CD8-positive, alpha-beta memory T cell (primary cell): Measurements from ENCODE around the gene SNTG2. TPM values are rescaled to one million over a fixed set of nuclear protein-coding genes. Genes with fewer than 3 reads are reported as not detected.

Source experiments
- CTCF ChIA-PET: fragments of 350-600 bp; sonication (Branson Sonifier 250); formaldehyde crosslinking; loops from one replicate; lab custom pipeline; 2021; ENCODE audit warnings: antibody characterized with exemption; lab: Charles Lee
- POLR2A ChIA-PET: fragments of 350-600 bp; sonication (Branson Sonifier 250); formaldehyde crosslinking; loops from one replicate; lab custom pipeline; 2021; ENCODE audit warnings: antibody characterized with exemption; lab: Charles Lee
- DNase-seq, 5 donors: peaks; one replicate each; pipeline versions ENCODE4 v3.0.0 to v3.0.0-alpha.2; 2020 to 2022; ENCODE audit warnings: mixed read lengths in 1 of 5
- H3K27ac ChIP-seq: one replicate; pipeline ENCODE4 v1.7.0; 2013; ENCODE audit warnings: low read depth, mild to moderate bottlenecking, low read length, moderate library complexity
- H3K27me3 ChIP-seq: 2 replicates; pipeline ENCODE4 v1.7.0; 2013; ENCODE audit warnings: low read length, mild to moderate bottlenecking; ENCODE audit not compliant: insufficient read depth, poor library complexity, severe bottlenecking
- H3K36me3 ChIP-seq: 2 replicates; pipeline ENCODE4 v1.7.0; 2013; ENCODE audit warnings: mild to moderate bottlenecking, low read length, moderate library complexity; ENCODE audit not compliant: insufficient read depth
- H3K4me1 ChIP-seq: 2 replicates; pipeline ENCODE4 v1.7.0; 2013; ENCODE audit warnings: mild to moderate bottlenecking, low read length, moderate library complexity; ENCODE audit not compliant: insufficient read depth
- H3K4me3 ChIP-seq: 2 replicates; pipeline ENCODE4 v1.7.0; 2013; ENCODE audit warnings: mild to moderate bottlenecking, low read length
- H3K9me3 ChIP-seq: 2 replicates; pipeline ENCODE4 v1.7.0; 2013; ENCODE audit warnings: mild to moderate bottlenecking, low read length
- H3K27ac Mint-ChIP-seq, 8 donors: one replicate each; pipeline ENCODE4 v1.8.0; 2020 to 2021; ENCODE audit warnings: mixed read lengths in 8 of 8, mild to moderate bottlenecking in 6 of 8, inconsistent platforms in 3 of 8, moderate library complexity in 3 of 8
- H3K27me3 Mint-ChIP-seq, 2 donors: one replicate each; pipeline ENCODE4 v1.8.0; 2020 to 2021; ENCODE audit warnings: mixed read lengths in 2 of 2, mild to moderate bottlenecking in 1 of 2, moderate library complexity in 1 of 2
- H3K36me3 Mint-ChIP-seq, 3 donors: one replicate each; pipeline ENCODE4 v1.8.0; 2020 to 2021; ENCODE audit warnings: mixed read lengths in 3 of 3, inconsistent platforms in 1 of 3, mild to moderate bottlenecking in 1 of 3
- H3K4me1 Mint-ChIP-seq, 3 donors: one replicate each; pipeline ENCODE4 v1.8.0; 2020 to 2021; ENCODE audit warnings: mixed read lengths in 3 of 3, inconsistent platforms in 1 of 3, mild to moderate bottlenecking in 1 of 3
- H3K4me3 Mint-ChIP-seq, 7 donors: one replicate each; pipeline ENCODE4 v1.8.0; 2020 to 2021; ENCODE audit warnings: mixed read lengths in 7 of 7, mild to moderate bottlenecking in 6 of 7, moderate library complexity in 4 of 7, inconsistent platforms in 2 of 7
- H3K9me3 Mint-ChIP-seq, 5 donors: one replicate each; pipeline ENCODE4 v1.8.0; 2020 to 2022; ENCODE audit warnings: mixed read lengths in 5 of 5, mild to moderate bottlenecking in 3 of 5, moderate library complexity in 2 of 5, inconsistent platforms in 1 of 5
- polyA plus RNA-seq: library from polyadenylated mRNA; unstranded; fragments of 300-500 nt; fragmentation: Illumina TruSeq; gene quantifications from one replicate; pipeline ENCODE4 v1.2.3, GENCODE V29; 2021
- total RNA-seq, 2 experiments: library from RNA; stranded (reverse); gene quantifications; one replicate each; pipeline ENCODE4 v1.2.3, GENCODE V29; 2021

SNTG2 gene
- total and polyA plus RNA-seq, 3 experiments from 2014 or later, result 0.30 to 1.7 (median 1.3) TPM

DNA sequence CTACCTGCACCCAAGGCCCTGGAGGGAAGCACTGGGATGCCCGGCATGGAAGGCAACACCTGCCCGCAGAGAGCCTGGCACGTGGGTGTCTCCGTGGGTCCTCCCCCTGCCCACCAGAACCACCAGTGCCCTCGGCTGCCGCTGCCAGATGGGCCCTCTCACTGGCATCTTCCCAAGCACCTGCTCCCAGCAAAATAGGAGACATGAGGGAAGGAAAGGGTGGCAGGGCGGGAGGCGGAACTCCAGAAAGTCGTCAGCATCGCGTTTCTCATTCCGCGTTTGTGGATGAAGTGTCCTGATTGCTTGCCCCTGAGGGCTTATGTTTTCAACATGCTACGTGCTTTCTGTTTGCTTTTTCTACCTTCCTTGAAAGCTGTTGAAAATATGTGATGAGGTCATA lies 8.8 kb upstream of the SNTG2 start:
- DNase-seq, result no peak
- H3K27ac Mint-ChIP-seq, result no peak overlapping the region
- ChIA-PET CTCF (no interaction called here), POLR2A (no interaction called here)
- Histone ChIP-seq H3K27ac (no peak overlapping the region), H3K4me3 (no peak overlapping the region), H3K27me3 (no peaks in the 10 kb centered on the region), H3K4me1 (peaks cover 4% of the 10 kb centered on the region), H3K36me3 (no peaks in the 10 kb centered on the region), H3K9me3 (no peaks in the 10 kb centered on the region)
- H3K27me3 Mint-ChIP-seq, result peaks cover 3 to 6% of the 10 kb centered on the region in 2 donors
- no peaks in the 10 kb centered on the region for H3K36me3 Mint-ChIP-seq
- H3K9me3 Mint-ChIP-seq, result peaks cover 0 to 10% (median 0%) of the 10 kb centered on the region in 5 donors
- H3K4me1 Mint-ChIP-seq, result peaks cover 14 to 16% (median 15%) of the 10 kb centered on the region in 3 donors
- no peak overlapping the region for H3K4me3 Mint-ChIP-seq

DNA sequence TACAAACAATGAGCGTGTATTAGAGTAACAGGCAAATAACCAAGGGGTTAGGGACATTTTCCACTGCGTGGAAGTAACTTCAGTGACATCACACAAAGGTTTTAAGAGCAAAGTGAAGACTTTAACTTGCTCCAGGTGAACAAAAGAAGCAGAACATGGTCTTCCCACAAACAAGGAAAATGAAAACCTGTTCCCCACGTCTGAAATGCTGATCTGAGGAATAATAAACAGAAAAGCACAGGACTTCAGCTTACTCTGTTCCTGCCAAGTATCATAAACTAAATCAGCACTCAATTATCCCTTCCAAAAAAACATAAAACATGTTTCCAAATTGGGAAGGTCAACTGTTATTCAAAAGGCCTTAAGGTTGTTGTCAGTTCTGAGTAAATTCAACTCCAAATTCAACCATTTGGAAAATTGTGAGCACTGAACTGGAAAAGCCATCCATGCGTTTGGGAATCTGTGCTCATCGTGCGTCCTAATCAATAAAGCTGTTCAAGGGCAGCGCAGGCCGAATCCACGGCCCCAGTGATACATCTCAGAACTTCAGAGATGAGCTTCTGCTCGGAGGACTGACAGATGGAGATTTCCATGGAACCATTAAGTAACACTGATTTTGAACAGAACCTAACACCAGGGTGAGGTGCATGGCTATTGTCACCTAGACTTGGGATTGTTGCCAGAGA lies 7.7 kb upstream of the SNTG2 start:
- no peak overlapping the region for H3K4me3 ChIP-seq
- Mint-ChIP-seq H3K36me3 (no peaks in the 10 kb centered on the region), H3K27me3 (peaks cover 3 to 6% of the 10 kb centered on the region in 2 donors), H3K9me3 (peaks cover 0 to 10% (median 0%) of the 10 kb centered on the region in 5 donors), H3K27ac (no peak overlapping the region), H3K4me3 (no peak overlapping the region), H3K4me1 (peaks cover 14 to 16% (median 15%) of the 10 kb centered on the region in 3 donors)
- H3K27me3 ChIP-seq, result no peaks in the 10 kb centered on the region
- CTCF ChIA-PET, result no interaction called here
- no peak for DNase-seq
- no peak overlapping the region for H3K27ac ChIP-seq
- H3K9me3 ChIP-seq, result no peaks in the 10 kb centered on the region
- POLR2A ChIA-PET, result no interaction called here
- H3K4me1 ChIP-seq, result peaks cover 4% of the 10 kb centered on the region
- no peaks in the 10 kb centered on the region for H3K36me3 ChIP-seq

DNA sequence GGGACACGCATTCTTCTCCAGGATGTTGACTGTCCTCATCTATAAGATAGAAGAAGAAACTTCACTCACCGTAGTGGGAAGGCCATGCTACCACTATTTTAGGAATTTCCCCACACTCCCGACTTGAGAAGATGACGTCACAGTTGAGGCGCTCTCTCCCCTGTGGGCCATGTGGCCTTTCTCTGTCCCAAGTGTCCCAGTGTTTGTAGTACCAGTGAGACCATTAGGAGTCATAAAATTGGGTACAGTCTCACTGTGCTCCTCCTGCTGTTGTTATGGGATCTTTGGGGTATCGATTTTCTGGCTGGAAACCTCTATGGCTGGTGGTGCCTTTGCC lies 7.2 kb upstream of the SNTG2 start:
- H3K4me3 Mint-ChIP-seq, result no peak overlapping the region
- H3K36me3 ChIP-seq, result no peaks in the 10 kb centered on the region
- POLR2A ChIA-PET, result no interaction called here
- CTCF ChIA-PET, result no interaction called here
- H3K9me3 Mint-ChIP-seq, result peaks cover 0 to 10% (median 0%) of the 10 kb centered on the region in 5 donors
- H3K9me3 ChIP-seq, result no peaks in the 10 kb centered on the region
- H3K27me3 ChIP-seq, result no peaks in the 10 kb centered on the region
- no peak overlapping the region for H3K27ac Mint-ChIP-seq
- H3K27ac ChIP-seq, result no peak overlapping the region
- H3K36me3 Mint-ChIP-seq, result no peaks in the 10 kb centered on the region
- H3K4me1 Mint-ChIP-seq, result peaks cover 14 to 16% (median 15%) of the 10 kb centered on the region in 3 donors
- peaks cover 4% of the 10 kb centered on the region for H3K4me1 ChIP-seq
- DNase-seq, result no peak
- H3K4me3 ChIP-seq, result no peak overlapping the region
- H3K27me3 Mint-ChIP-seq, result peaks cover 3 to 6% of the 10 kb centered on the region in 2 donors

DNA sequence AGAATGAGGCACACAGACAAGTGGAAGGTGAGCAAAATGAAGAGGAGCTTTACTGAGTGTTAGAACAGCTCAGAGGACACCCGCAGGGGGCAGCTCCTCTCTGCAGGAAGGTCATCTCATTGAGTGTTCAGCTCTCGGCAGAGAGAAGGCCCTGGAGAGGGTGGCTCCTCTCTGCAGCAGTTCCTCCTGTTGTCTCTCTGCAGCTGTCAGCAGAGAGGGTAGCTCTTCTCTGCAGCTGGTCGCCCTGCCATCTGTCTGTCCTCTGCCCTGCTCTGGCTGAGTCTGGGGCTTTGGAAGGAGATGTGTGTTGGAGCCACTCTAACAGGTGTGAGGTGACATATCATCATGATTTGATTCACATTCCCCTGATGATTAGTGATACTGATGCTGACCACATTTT lies 6.8 kb upstream of the SNTG2 start:
- H3K27me3 Mint-ChIP-seq, result peaks cover 6% of the 10 kb centered on the region in 2 donors
- no peaks in the 10 kb centered on the region for H3K36me3 Mint-ChIP-seq
- H3K27me3 ChIP-seq, result no peaks in the 10 kb centered on the region
- H3K9me3 ChIP-seq, result no peaks in the 10 kb centered on the region
- H3K36me3 ChIP-seq, result no peaks in the 10 kb centered on the region
- peaks cover 14 to 16% (median 15%) of the 10 kb centered on the region in 3 donors for H3K4me1 Mint-ChIP-seq
- H3K4me3 ChIP-seq, result no peak overlapping the region
- ChIA-PET CTCF (no interaction called here), POLR2A (no interaction called here)
- no peak overlapping the region for H3K27ac ChIP-seq
- H3K9me3 Mint-ChIP-seq, result peaks cover 0 to 10% (median 0%) of the 10 kb centered on the region in 5 donors
- no peak overlapping the region for H3K27ac Mint-ChIP-seq
- peaks cover 4% of the 10 kb centered on the region for H3K4me1 ChIP-seq
- DNase-seq, result no peak
- no peak overlapping the region for H3K4me3 Mint-ChIP-seq

DNA sequence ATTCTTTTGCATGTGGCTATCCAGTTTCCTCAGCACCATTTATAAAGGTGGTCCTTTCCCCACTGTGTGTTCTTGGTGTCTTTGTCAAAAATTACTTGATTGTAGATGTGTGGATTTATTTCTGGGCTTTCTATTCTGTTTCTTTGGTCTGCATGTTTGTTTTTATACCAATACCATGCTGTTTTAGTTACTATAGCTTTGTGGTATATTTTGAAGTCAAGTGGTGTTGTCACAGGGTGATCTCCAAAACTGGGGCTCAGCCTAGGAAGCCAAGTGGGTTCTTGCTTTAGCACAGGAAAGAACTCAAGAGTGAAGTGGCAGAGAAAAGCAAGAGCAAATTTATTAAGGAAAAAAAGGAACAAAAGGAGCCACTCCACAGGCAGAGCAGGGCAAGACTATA lies 6.0 kb upstream of the SNTG2 start:
- ChIA-PET CTCF (no interaction called here), POLR2A (no interaction called here)
- no peaks in the 10 kb centered on the region for H3K36me3 ChIP-seq
- no peak overlapping the region for H3K4me3 ChIP-seq
- Mint-ChIP-seq H3K36me3 (peaks cover 0 to 1% (median 0%) of the 10 kb centered on the region in 3 donors), H3K4me1 (peaks cover 21 to 22% (median 21%) of the 10 kb centered on the region in 3 donors), H3K4me3 (no peak overlapping the region), H3K27me3 (peaks cover 14 to 15% of the 10 kb centered on the region in 2 donors), H3K27ac (no peak overlapping the region), H3K9me3 (peaks cover 0 to 10% (median 0%) of the 10 kb centered on the region in 5 donors)
- no peak overlapping the region for H3K27ac ChIP-seq
- H3K9me3 ChIP-seq, result no peaks in the 10 kb centered on the region
- DNase-seq, result no peak
- H3K27me3 ChIP-seq, result no peaks in the 10 kb centered on the region
- peaks cover 4% of the 10 kb centered on the region for H3K4me1 ChIP-seq

DNA sequence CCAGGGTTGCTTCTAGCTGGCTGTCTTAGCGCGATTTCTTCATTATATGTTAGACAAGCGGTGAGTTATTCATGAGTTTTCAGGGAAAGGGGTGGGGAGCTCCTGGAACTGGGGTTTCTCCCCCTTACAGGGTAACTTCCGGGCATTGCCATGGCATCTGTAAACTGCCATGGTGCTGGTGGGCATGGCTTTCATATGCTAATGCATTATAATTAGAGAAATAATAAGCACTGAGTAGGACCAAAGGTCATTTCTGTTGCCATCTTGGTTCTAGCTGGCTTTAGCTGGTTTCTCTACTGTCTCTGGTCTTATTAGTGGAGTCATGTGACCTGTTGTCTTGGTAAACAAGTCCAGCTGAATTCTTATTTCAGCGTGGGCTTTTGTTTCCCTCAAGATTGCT lies 5.5 kb upstream of the SNTG2 start:
- Mint-ChIP-seq H3K36me3 (peaks cover 0 to 1% (median 0%) of the 10 kb centered on the region in 3 donors), H3K27ac (no peak overlapping the region), H3K4me3 (no peak overlapping the region), H3K4me1 (peaks cover 22 to 24% (median 23%) of the 10 kb centered on the region in 3 donors), H3K27me3 (peaks cover 16% of the 10 kb centered on the region in 2 donors), H3K9me3 (peaks cover 0 to 10% (median 0%) of the 10 kb centered on the region in 5 donors)
- DNase-seq, result no peak
- ChIA-PET POLR2A (interaction anchor here (1.0 kb wide), 1 partner anchor 29 kb away, joined by 3 read pairs; no protein-coding TSS in a partner anchor), CTCF (interaction anchor here (1.4 kb wide), 1 partner anchor 9 kb away, joined by 3 read pairs; no protein-coding TSS in a partner anchor)
- Histone ChIP-seq H3K4me1 (peaks cover 4% of the 10 kb centered on the region), H3K4me3 (no peak overlapping the region), H3K36me3 (no peaks in the 10 kb centered on the region), H3K27ac (no peak overlapping the region), H3K9me3 (no peaks in the 10 kb centered on the region), H3K27me3 (no peaks in the 10 kb centered on the region)

DNA sequence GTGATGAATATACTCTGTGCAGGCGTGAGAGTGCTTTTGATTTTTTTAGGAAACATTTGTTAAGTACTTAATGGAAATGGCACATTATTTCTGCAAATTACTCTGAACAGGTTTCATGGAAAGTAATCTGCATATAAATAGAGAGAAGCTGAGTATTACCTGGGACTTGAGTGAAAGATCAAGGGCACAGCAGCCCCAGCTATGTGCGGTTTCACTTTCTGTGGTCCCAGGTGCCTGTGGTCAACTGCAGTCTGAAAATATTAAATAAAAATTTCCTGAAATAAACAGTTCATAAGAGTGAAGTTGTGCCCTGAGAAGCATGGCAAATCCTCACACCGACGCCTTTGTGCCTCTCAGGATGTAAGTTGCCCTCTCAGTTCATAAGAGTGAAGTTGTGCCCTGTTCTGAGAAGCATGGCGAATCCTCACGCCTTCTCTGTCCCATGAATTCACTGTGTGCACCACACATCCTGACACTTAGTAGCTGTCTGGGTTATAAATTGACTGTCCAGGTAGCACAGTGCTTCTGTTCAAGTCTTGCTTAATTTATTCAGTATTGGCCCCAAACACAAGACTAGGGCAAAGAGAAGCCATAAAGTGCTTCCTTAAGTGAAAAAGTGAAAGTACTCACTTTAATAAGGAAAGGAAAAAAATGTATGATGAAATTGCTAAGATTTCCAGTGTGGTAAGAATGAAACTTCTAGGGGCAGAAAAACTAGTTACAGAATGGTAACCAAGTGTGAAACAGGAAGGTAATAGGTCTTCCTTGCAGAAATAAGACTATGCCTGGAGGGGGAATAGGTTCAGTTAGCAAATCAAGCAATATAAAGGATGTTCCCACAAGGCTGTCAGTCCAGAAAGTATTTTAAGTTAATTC lies 4.3 kb upstream of the SNTG2 start:
- H3K4me1 Mint-ChIP-seq, result peaks cover 22 to 24% (median 23%) of the 10 kb centered on the region in 3 donors
- H3K36me3 Mint-ChIP-seq, result peaks cover 0 to 1% (median 0%) of the 10 kb centered on the region in 3 donors
- peaks cover 0 to 10% (median 0%) of the 10 kb centered on the region in 5 donors for H3K9me3 Mint-ChIP-seq
- H3K27me3 Mint-ChIP-seq, result peaks cover 13 to 16% of the 10 kb centered on the region in 2 donors
- Histone ChIP-seq H3K4me3 (no peak overlapping the region), H3K9me3 (no peaks in the 10 kb centered on the region), H3K36me3 (no peaks in the 10 kb centered on the region), H3K27me3 (no peaks in the 10 kb centered on the region), H3K4me1 (peaks cover 4% of the 10 kb centered on the region), H3K27ac (no peak overlapping the region)
- H3K4me3 Mint-ChIP-seq, result peak overlapping the region; percentile 65 to 89 (median 77)
- ChIA-PET POLR2A (interaction anchor here (1.0 kb wide), 1 partner anchor 28 kb away, joined by 3 read pairs; no protein-coding TSS in a partner anchor), CTCF (interaction anchor here (1.4 kb wide), 1 partner anchor 8 kb away, joined by 3 read pairs; no protein-coding TSS in a partner anchor)
- DNase-seq, result no peak
- peak overlapping the region in 4 of 8 donors; percentile 1 to 44 (median 10) for H3K27ac Mint-ChIP-seq
